K562 (cell line): ENCODE data around the gene KCNK3. TPM values are rescaled to one million over a fixed set of nuclear protein-coding genes. Genes with fewer than 3 reads are reported as not detected.

ENCODE experiments used
- ASH1L ChIP-seq: fragments of 450-650 bp; IDR thresholded peaks from 2 replicates; pipeline ENCODE4 v1.6.1; 2018; ENCODE audit warnings: borderline replicate concordance, mild to moderate bottlenecking, low read depth; ENCODE audit not compliant: partially characterized antibody
- ETV1 ChIP-seq: fragments of 450-650 bp; conservative IDR thresholded peaks from 2 replicates; pipeline ENCODE4 v1.6.1; 2016; ENCODE audit warnings: missing genetic modification characterization, control low read depth, low read depth, missing compliant biosample characterization
- GATA2 ChIP-seq: sonication (generic); formaldehyde crosslinking; IDR thresholded peaks from 2 replicates; pipeline ENCODE4 v1.4.0; 2020; ENCODE audit warnings: mild to moderate bottlenecking, missing genetic modification reagents
- GATAD2B ChIP-seq: fragments of 450-650 bp; IDR thresholded peaks from 2 replicates; pipeline ENCODE4 v1.6.1; 2017; ENCODE audit warnings: mild to moderate bottlenecking, borderline replicate concordance
- NFE2L1 ChIP-seq: fragments of 450-650 bp; IDR thresholded peaks from 2 replicates; pipeline ENCODE4 v1.6.1; 2016; ENCODE audit warnings: missing genetic modification characterization, low read depth, mild to moderate bottlenecking, missing compliant biosample characterization, moderate library complexity, borderline replicate concordance
- RNF2 ChIP-seq: sonication (generic); IDR thresholded peaks from 2 replicates; pipeline ENCODE4 v1.6.1; 2016
- SOX6 ChIP-seq: fragments of 450-650 bp; IDR thresholded peaks from 2 replicates; pipeline ENCODE4 v1.6.1; 2014; ENCODE audit warnings: mild to moderate bottlenecking
- STAT5A ChIP-seq: IDR thresholded peaks from 2 replicates; pipeline ENCODE4 v1.6.1; 2012; ENCODE audit warnings: low read length, inconsistent platforms, borderline replicate concordance
- TAL1 ChIP-seq: fragments of 450-650 bp; IDR thresholded peaks from 2 replicates; pipeline ENCODE4 v1.6.1; 2016; ENCODE audit warnings: mild to moderate bottlenecking
- TFAM ChIP-seq: fragments of 250-450 bp; sonication (Bioruptor Pico); conservative IDR thresholded peaks from 2 replicates; pipeline ENCODE4 v1.5.0; 2021; ENCODE audit warnings: mild to moderate bottlenecking, moderate library complexity
- ZBTB17 ChIP-seq: fragments of 450-650 bp; formaldehyde crosslinking; IDR thresholded peaks from 2 replicates; pipeline ENCODE4 v1.4.0; 2020; ENCODE audit warnings: mild to moderate bottlenecking
- ZFP30 ChIP-seq: fragments of 250-450 bp; sonication (Bioruptor Pico); IDR thresholded peaks from 2 replicates; pipeline ENCODE4 v1.8.0; 2022; ENCODE audit warnings: moderate library complexity, mild to moderate bottlenecking, inconsistent platforms, borderline replicate concordance
- ZNF76 ChIP-seq: fragments of 250-450 bp; sonication (Bioruptor Pico); IDR thresholded peaks from 2 replicates; pipeline ENCODE4 v1.4.0; 2020; ENCODE audit warnings: mild to moderate bottlenecking, moderate library complexity, borderline replicate concordance
- polyA plus RNA-seq, 8 experiments: library from polyadenylated mRNA; depleted of rRNA in 4 of 8; stranded (reverse) in 5 of 8; unstranded in 3 of 8; fragments of >200 nt; fragmentation: Nextera tagmentation in 2 of 8; fragmentation: Illumina TruSeq in 1 of 8; extraction: Ambion mirVana in 2 of 8; extraction: Trizol in 1 of 8; gene quantifications; 2 replicates each; pipeline versions ENCODE4 v1.2.1 to v1.2.3, GENCODE V29; 2011 to 2014; ENCODE audit warnings: inconsistent platforms in 1 of 8, missing spikeins in 1 of 8
- total RNA-seq, 7 experiments: library from RNA; depleted of rRNA in 6 of 7; stranded (reverse); fragments of >200 nt in 6 of 7; fragmentation: Illumina TruSeq in 2 of 7; extraction: Trizol in 2 of 7; gene quantifications; 2 replicates each; pipeline versions ENCODE4 v1.2.1 to v1.2.3, GENCODE V29; 2011 to 2021; ENCODE audit warnings: low replicate concordance in 1 of 7
- TF ChIP-seq, protein P1 (sequence below): fragments of 450-650 bp; formaldehyde crosslinking; IDR thresholded peaks from 2 replicates; pipeline ENCODE4 v1.4.0; 2022; ENCODE audit warnings: missing genetic modification characterization
- TF ChIP-seq, protein P2 (sequence below): fragments of 450-650 bp; conservative IDR thresholded peaks from 2 replicates; pipeline ENCODE4 v1.6.1; 2016; ENCODE audit warnings: missing genetic modification characterization, low read depth, mild to moderate bottlenecking, missing compliant biosample characterization, moderate library complexity
- TF ChIP-seq, protein P3 (sequence below): IDR thresholded peaks from 2 replicates; pipeline ENCODE4 v1.6.1; 2014; ENCODE audit warnings: antibody characterized with exemption
- TF ChIP-seq, protein P4 (sequence below): sonication (generic); formaldehyde crosslinking; IDR thresholded peaks from 2 replicates; pipeline ENCODE4 v1.8.0; 2022; ENCODE audit warnings: mild to moderate bottlenecking, missing genetic modification reagents
- TF ChIP-seq, protein P5 (sequence below), 2 experiments: fragments of 450-650 bp; conservative IDR thresholded peaks; 2 replicates each; pipeline ENCODE4 v1.6.1; 2017; ENCODE audit warnings: mild to moderate bottlenecking in 2 of 2, moderate library complexity in 2 of 2

Gene KCNK3
- total and polyA plus RNA-seq, 9 of the 15 experiments (the other 6 are each of a cell fraction or from before 2014, with no cell fraction given): 0.01 to 0.20 (median 0.07) TPM; not detected in 5

DNA sequence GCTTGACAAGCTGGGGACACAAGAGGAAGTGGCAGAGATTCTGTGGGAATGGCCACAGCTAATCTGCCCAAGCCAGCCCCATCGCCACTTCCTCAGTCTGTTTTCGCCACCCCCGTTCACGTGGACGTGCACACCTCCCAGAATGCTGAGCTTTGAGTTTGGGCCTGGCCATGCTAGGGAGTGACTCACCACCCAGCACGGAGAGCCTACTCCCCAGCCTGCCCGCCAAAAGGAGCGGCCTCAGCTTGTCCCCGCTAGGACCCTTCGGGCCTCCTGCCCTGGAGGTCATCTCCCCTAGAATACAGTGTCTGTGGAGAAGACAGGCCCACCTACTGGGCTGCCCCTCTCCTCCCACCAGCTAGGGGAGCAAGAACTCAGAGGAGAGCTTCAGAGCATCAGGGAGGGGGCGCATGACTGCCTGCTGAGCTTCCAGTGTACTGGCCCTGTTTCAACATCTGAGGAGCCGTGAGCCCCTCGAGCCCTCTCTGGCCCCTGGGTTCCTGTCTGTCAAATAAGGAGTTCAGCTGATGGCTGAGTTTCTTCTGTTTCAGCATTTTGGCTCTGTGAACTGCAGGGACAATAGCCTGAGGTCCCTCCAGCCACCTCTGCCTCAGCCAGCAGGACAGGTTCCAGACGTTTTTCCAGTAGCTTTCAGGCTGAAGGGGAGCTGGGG, 76.7 kb downstream of the KCNK3 start (continued):
- TF ChIP-seq NFE2L1 (tag): no peak
- 0 out of 2 replicates have a peak, but pooled peaks have one; percentile 59 for TF ChIP-seq ZNF76 (CRISPR knock-in tag)
- TF ChIP-seq GATA2: peak; percentile 61
- TF ChIP-seq TAL1: peak; percentile 74
- TF ChIP-seq SOX6: peak; percentile 84
- no peak for TF ChIP-seq ZFP30 (CRISPR knock-in tag)
- peak; percentile 61; the same call in 1 of the 2 replicates for TF ChIP-seq STAT5A
- TF ChIP-seq, protein P1, sequence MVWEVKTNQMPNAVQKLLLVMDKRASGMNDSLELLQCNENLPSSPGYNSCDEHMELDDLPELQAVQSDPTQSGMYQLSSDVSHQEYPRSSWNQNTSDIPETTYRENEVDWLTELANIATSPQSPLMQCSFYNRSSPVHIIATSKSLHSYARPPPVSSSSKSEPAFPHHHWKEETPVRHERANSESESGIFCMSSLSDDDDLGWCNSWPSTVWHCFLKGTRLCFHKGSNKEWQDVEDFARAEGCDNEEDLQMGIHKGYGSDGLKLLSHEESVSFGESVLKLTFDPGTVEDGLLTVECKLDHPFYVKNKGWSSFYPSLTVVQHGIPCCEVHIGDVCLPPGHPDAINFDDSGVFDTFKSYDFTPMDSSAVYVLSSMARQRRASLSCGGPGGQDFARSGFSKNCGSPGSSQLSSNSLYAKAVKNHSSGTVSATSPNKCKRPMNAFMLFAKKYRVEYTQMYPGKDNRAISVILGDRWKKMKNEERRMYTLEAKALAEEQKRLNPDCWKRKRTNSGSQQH: peak; percentile 33; the same call in 1 of the 2 replicates
- TF ChIP-seq ASH1L: no peak
- TF ChIP-seq ETV1 (tag): peak; percentile 89
- TF ChIP-seq, protein P2, sequence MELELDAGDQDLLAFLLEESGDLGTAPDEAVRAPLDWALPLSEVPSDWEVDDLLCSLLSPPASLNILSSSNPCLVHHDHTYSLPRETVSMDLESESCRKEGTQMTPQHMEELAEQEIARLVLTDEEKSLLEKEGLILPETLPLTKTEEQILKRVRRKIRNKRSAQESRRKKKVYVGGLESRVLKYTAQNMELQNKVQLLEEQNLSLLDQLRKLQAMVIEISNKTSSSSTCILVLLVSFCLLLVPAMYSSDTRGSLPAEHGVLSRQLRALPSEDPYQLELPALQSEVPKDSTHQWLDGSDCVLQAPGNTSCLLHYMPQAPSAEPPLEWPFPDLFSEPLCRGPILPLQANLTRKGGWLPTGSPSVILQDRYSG (tag): 0 out of 2 replicates have a peak, but pooled peaks have one; percentile 23
- TF ChIP-seq ZBTB17 (CRISPR knock-in tag): 0 out of 2 replicates have a peak, but pooled peaks have one; percentile 77
- TF ChIP-seq GATAD2B: peak; percentile 84
- no peak for TF ChIP-seq TFAM (CRISPR knock-in tag)
- TF ChIP-seq, protein P3, sequence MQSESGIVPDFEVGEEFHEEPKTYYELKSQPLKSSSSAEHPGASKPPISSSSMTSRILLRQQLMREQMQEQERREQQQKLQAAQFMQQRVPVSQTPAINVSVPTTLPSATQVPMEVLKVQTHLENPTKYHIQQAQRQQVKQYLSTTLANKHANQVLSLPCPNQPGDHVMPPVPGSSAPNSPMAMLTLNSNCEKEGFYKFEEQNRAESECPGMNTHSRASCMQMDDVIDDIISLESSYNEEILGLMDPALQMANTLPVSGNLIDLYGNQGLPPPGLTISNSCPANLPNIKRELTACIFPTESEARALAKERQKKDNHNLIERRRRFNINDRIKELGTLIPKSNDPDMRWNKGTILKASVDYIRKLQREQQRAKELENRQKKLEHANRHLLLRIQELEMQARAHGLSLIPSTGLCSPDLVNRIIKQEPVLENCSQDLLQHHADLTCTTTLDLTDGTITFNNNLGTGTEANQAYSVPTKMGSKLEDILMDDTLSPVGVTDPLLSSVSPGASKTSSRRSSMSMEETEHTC: peak; percentile 92
- TF ChIP-seq, protein P4, sequence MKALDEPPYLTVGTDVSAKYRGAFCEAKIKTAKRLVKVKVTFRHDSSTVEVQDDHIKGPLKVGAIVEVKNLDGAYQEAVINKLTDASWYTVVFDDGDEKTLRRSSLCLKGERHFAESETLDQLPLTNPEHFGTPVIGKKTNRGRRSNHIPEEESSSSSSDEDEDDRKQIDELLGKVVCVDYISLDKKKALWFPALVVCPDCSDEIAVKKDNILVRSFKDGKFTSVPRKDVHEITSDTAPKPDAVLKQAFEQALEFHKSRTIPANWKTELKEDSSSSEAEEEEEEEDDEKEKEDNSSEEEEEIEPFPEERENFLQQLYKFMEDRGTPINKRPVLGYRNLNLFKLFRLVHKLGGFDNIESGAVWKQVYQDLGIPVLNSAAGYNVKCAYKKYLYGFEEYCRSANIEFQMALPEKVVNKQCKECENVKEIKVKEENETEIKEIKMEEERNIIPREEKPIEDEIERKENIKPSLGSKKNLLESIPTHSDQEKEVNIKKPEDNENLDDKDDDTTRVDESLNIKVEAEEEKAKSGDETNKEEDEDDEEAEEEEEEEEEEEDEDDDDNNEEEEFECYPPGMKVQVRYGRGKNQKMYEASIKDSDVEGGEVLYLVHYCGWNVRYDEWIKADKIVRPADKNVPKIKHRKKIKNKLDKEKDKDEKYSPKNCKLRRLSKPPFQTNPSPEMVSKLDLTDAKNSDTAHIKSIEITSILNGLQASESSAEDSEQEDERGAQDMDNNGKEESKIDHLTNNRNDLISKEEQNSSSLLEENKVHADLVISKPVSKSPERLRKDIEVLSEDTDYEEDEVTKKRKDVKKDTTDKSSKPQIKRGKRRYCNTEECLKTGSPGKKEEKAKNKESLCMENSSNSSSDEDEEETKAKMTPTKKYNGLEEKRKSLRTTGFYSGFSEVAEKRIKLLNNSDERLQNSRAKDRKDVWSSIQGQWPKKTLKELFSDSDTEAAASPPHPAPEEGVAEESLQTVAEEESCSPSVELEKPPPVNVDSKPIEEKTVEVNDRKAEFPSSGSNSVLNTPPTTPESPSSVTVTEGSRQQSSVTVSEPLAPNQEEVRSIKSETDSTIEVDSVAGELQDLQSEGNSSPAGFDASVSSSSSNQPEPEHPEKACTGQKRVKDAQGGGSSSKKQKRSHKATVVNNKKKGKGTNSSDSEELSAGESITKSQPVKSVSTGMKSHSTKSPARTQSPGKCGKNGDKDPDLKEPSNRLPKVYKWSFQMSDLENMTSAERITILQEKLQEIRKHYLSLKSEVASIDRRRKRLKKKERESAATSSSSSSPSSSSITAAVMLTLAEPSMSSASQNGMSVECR (CRISPR knock-in tag): peak; percentile 87
- peak; percentile 96 for TF ChIP-seq RNF2
- TF ChIP-seq, protein P5, sequence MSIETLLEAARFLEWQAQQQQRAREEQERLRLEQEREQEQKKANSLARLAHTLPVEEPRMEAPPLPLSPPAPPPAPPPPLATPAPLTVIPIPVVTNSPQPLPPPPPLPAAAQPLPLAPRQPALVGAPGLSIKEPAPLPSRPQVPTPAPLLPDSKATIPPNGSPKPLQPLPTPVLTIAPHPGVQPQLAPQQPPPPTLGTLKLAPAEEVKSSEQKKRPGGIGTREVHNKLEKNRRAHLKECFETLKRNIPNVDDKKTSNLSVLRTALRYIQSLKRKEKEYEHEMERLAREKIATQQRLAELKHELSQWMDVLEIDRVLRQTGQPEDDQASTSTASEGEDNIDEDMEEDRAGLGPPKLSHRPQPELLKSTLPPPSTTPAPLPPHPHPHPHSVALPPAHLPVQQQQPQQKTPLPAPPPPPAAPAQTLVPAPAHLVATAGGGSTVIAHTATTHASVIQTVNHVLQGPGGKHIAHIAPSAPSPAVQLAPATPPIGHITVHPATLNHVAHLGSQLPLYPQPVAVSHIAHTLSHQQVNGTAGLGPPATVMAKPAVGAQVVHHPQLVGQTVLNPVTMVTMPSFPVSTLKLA (conservative IDR thresholded peaks at IDR 0.05): peak; percentile 95 to 97
